NCI-H345 (cell line): ENCODE measurements around the gene KANSL1L.
A peak's percentile ranks its signal among the peaks of the same experiment; 100 is the strongest.
"Not testable (repeated sequence)": the region's sequence is repeated elsewhere in the genome, so short reads cannot be mapped to it uniquely, and the experiment has no call there.

Source experiments
- DNase-seq: peaks from one replicate; lab custom pipeline; 2025; lab: John Stamatoyannopoulos, UW

KANSL1L gene

DNA sequence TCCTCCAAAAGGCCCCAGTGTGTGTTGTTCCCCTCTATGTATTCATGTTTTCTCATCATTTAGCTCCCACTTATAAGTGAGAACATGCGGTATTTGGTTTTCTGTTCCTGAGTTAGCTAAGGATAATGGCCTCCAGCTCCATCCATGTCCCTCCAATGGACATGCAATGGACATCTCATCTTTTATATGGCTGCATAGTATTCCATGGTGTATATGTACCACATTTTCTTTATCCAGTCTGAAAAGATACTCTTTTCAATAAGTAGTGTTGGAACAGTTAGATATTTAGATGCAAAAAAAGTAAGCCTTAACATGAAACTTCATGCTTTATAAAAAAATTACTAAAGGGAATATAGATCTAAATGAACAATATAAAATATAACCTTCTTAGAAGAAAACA is 5.9 kb upstream of the KANSL1L start:
- not testable (repeated sequence) for DNase-seq

GRCh38 chr2:210174086-210174485 is 2.9 kb upstream of the KANSL1L start:
- no peak for DNase-seq

- no peak for DNase-seq
Observed at GRCh38 chr2:210172219-210172575, 988 bp upstream of the KANSL1L start.

- DNase-seq = peak; percentile 95
Observed at GRCh38 chr2:210170446-210171303, 534 bp downstream of the KANSL1L start.

GRCh38 chr2:210170196-210170445 is 1.1 kb downstream of the KANSL1L start:
- DNase-seq = no peak

- no peak for DNase-seq
Observed at GRCh38 chr2:210169516-210170195, 1.6 kb downstream of the KANSL1L start.

DNA sequence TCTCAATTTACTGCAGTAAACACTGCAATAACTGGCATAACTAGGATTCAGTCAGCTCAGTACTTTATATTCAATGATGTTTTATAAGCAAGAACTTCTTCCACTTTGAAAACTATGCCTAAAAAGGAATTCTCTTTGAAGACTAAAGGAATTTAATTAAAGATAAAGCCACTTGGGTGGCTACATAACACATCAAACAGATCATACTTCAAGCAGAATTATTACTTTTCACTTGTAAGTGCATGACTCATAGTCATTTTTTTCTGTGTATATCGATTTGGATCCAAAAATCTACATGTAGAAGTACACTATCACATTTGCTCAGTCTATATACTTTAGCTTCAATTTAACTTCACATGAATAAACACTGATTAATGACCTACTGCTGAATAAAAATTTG is 4.0 kb downstream of the KANSL1L start:
- DNase-seq = no peak

- DNase-seq = no peak
Observed at GRCh38 chr2:210162466-210163124, 8.6 kb downstream of the KANSL1L start.

- DNase-seq = no peak
Observed at GRCh38 chr2:210159059-210159458, 12.2 kb downstream of the KANSL1L start.

GRCh38 chr2:210158236-210158635 is 13.0 kb downstream of the KANSL1L start:
- DNase-seq = no peak

DNA sequence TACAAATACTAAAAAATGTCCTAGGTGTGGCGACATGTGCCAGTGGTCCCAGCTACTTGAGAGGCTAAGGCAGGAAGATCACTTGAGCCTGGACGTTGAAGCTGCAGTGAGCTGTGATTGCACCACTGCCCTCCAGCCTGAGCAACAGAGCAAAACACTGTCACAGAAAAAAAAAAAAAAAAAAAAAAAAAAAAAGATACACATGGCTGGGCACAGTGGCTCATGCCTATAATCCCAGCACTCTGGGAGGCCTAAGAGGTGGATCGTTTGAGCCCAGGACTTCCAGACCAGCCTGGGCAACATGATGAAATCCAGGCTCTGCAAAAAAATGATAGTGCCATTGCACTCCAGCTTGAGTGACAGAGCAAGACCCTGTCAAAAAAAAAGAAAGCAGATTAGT is 13.7 kb downstream of the KANSL1L start:
- no peak for DNase-seq

- DNase-seq = no peak
Observed at GRCh38 chr2:210147614-210148013, 23.6 kb downstream of the KANSL1L start.

DNA sequence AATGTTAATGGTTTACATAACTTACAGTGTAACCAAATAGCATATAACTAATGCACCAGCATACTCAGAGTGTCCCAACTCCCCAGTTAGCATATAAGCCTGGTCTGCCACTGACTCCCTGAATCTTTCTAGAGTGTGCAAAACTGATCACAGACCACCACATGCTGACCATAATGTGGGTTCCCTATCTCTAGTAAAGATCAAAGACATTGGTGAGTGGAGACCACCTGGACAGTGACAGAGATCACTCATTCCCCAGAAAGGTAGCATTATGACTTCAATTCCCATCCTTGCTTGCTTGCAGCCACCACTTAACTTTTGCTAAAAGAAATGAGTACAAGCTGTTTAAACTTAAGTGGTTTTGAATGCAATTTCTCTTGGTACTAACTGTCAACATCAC is 39.0 kb downstream of the KANSL1L start:
- DNase-seq = no peak

- DNase-seq = peak; percentile 65
Observed at GRCh38 chr2:210128961-210129360, 42.2 kb downstream of the KANSL1L start.

GRCh38 chr2:210113614-210114235 is 57.5 kb downstream of the KANSL1L start:
- DNase-seq = no peak

GRCh38 chr2:210112871-210113270 is 58.3 kb downstream of the KANSL1L start:
- DNase-seq = no peak

- DNase-seq = peak; percentile 22
Observed at GRCh38 chr2:210099940-210100339, 71.3 kb downstream of the KANSL1L start.

DNA sequence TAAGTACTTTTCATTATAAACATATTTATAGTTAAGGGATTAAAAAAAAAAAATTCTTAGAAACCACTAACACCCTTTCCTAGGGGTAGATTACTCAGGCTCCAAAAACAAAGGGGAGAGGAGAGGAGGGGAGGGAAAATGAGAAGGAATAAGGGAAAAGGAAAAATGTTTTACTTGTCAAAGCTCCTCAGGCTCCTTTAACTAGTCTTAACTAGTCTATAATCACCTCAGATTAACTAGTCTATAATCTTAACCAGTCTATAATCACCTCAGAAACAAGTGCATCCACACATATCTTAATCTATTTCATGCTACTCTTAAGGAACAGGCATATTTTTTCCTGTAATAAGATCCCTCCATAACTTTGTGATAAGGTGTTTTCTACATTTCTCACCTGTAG is 76.4 kb downstream of the KANSL1L start:
- no peak for DNase-seq

DNA sequence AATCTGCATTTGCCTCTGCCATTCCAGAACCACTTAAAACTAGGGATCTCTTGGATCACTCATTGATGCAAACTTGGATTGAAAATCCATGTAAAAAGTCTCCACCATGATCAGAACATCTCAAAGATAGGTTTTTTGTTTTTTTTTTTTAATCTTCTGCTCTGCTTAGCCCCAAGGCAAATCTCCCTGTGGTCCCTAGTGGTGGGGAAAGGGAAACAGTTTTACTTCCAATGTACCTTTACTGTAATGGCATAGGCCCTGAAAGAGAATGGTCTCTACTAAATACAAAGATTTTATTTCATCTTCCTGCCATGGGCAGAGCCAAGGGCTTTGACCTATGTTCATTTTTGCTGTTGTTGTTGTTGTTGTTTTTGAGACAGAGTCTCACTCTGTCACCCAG is 78.4 kb downstream of the KANSL1L start:
- DNase-seq = no peak

DNA sequence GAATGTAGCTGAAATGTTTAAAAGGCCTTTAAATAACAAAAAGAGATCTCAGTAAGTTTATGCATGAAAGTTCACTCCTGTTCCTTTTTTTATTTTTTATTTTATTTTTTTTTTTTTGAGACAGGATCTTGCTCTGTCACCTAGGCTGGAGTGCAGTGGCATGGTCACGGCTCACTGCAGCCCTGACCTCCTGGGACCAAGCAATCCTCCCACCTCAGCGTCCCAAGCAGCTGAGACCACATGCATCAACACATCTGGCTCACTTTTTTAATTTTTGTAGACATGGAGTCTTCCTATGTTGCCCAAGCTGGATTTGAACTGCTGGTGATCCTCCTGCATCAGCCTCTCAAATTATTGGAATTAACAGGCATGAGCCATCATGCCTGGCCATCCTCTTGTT is 84.3 kb downstream of the KANSL1L start:
- no peak for DNase-seq

- no peak for DNase-seq
Observed at GRCh38 chr2:210086292-210086691, 84.9 kb downstream of the KANSL1L start.

DNA sequence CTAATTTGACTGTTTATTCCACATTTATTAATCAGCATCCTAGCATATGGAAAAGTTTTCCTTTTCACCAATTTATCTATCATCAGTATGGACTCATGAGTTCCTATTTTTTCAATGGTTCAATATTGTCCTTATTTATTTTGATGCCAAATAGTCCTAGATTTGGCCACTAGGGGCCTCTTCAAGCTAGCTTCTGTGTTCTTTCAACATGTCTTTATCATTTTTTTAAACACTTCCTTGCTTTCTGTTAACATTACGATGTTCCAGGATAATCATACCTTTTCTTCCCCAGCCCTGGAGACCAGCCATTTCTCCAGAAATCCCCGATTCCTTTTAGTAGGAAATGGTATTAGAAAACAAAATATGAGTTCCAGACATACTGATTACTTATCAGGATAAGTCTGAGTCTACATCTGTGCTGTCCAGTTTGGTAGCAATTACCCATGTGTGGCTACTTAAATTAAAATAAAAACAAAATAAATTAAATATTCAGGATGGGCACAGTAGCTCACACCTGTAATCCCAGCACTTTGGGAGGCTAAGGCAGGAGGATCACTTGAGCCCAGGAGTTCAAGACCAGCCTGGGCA is 98.2 kb downstream of the KANSL1L start:
- DNase-seq = peak; percentile 2
